Measurements from ENCODE around the gene FAM13A. TPM values are rescaled to one million over a fixed set of nuclear protein-coding genes. Genes with fewer than 3 reads are reported as not detected.
A peak's percentile ranks its signal among the peaks of the same experiment; 100 is the strongest.
"Not testable (repeated sequence)": the region's sequence is repeated elsewhere in the genome, so short reads cannot be mapped to it uniquely, and the experiment has no call there.

Gene FAM13A
- total RNA-seq, 4 donors from 2014 or later: 58.6 to 365 (median 71.2) TPM

DNA sequence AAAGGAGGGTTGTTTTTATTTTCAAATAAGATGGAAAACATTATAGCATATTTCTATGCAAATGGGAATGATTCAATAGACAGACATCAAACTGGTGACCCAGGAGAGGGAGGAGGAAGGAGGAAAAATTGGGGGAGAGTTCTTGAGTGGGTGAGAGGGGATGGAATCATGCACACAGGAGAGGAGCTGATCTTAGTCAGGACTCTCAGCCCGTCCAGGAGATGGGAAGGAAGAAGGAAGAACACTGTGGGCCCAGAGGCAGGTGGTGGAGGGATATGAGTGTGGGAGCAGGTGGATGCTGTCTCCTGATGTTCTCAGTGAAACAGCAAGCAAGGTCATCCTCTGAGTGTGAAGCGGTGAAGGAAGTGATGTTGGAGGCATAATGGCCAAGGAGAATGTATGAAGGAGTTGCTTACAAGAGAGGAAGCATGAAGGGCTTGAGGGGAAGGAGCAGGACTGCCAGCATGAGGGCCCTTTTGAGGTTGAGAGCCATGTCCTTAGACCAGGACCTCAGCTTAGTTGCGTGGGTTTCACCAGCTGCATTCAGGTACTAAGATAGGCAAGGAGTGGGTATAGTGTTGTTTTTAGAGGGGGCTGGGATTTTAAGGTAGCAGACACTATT is 197.7 kb downstream of the FAM13A start:
- Histone ChIP-seq H3K36me3 (no peaks in the 10 kb centered on the region), H3K27me3 (no peaks in the 10 kb centered on the region), H3K4me1 (no peaks in the 10 kb centered on the region), H3K4me3 (no peak overlapping the region), H3K27ac (peak overlapping the region; percentile 3), H3K9me3 (no peaks in the 10 kb centered on the region)
- 86% methylated on average over 3 of the region's 3 CpGs for WGBS
- TF ChIP-seq EP300 (IDR thresholded peaks at IDR 0.05) (no peak), CTCF (IDR thresholded peaks at IDR 0.05) (no peak), POLR2A (IDR thresholded peaks at IDR 0.05) (no peak), POLR2AphosphoS5 (IDR thresholded peaks at IDR 0.05) (no peak)
- DNase-seq (ENCODE audit: low spot score in 2 of 2): no peak

DNA sequence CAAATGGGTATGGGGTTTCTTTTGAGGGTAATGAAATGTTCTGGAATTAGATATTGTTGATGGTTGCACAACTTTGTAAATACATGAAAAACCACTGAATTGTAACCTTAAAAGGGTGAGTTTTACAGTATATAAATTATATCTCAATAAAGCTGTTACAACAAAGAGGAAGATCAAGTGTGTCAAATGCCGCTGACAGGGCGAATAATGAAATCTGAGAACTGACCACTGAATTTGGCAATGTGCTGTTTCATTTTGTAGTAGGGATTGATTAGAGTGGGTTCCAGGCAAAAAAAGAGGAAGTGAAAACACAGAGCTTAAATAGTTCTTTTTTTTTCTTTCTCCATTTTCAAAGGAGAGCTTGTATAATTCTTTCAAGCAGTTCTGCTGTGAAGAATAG is 198.2 kb downstream of the FAM13A start:
- no peaks in the 10 kb centered on the region for H3K9me3 ChIP-seq
- 76% methylated on average over 2 of the region's 2 CpGs for WGBS
- H3K27ac ChIP-seq: no peak overlapping the region

DNA sequence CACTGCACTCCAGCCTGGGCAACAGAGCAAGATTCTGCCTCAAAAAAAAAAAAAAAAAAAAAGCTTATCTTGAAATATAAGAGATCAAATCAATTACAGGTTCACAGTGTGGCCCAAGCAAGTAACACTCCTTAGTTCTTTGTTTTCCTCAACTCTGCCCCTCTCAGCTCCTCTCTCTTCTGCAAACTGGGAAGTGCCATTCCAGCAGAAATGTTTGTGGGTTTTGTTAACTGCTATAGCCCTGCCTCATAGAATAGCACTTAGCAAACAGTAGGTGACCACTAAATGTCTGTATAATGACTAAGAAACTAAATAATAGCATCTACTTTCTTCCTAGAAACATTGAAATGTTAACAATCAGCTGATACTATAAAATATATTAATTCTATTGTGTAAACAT is 199.4 kb downstream of the FAM13A start:
- TF ChIP-seq CTCF (IDR thresholded peaks at IDR 0.05) (no peak), POLR2AphosphoS5 (IDR thresholded peaks at IDR 0.05) (no peak), EP300 (IDR thresholded peaks at IDR 0.05) (no peak), POLR2A (IDR thresholded peaks at IDR 0.05) (no peak)
- Histone ChIP-seq H3K27me3 (no peaks in the 10 kb centered on the region), H3K4me3 (no peak overlapping the region), H3K36me3 (no peaks in the 10 kb centered on the region), H3K4me1 (no peaks in the 10 kb centered on the region), H3K27ac (no peak overlapping the region), H3K9me3 (no peaks in the 10 kb centered on the region)
- DNase-seq (ENCODE audit: low spot score in 2 of 2): no peak

More for the DNA sequence above, 198.2 kb downstream of the FAM13A start:
- TF ChIP-seq CTCF (IDR thresholded peaks at IDR 0.05) (no peak), POLR2A (IDR thresholded peaks at IDR 0.05) (no peak), POLR2AphosphoS5 (IDR thresholded peaks at IDR 0.05) (no peak), EP300 (IDR thresholded peaks at IDR 0.05) (no peak)
- Histone ChIP-seq H3K27me3 (no peaks in the 10 kb centered on the region), H3K4me1 (no peaks in the 10 kb centered on the region), H3K4me3 (no peak overlapping the region), H3K36me3 (no peaks in the 10 kb centered on the region)
- no peak for DNase-seq (ENCODE audit: low spot score in 2 of 2)

DNA sequence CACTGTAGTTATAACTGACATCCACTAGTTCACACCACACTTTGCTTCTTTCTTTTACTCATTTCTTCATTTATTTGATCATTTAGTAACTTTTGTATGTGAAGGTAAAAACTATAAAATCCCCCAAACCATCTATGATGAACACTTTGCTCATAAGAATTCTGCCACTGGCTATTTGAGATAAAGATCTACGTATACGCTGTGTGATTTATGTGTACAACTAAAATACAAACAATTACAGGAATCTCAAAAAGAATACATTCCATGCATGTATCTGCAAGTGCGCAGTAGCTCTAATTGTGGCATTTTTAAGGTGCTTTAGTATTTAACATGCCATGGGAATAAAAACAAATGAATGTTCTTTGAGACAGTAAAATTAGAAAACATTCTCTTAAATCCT is 202.5 kb downstream of the FAM13A start:
- H3K27ac ChIP-seq: no peak overlapping the region

GRCh38 chr4:88853583-88853982 is 203.4 kb downstream of the FAM13A start:
- not testable (repeated sequence) for H3K4me3 ChIP-seq; H3K9me3 ChIP-seq; DNase-seq (ENCODE audit: low spot score in 2 of 2)

More for the DNA sequence above, 202.5 kb downstream of the FAM13A start:
- Histone ChIP-seq H3K27me3 (no peaks in the 10 kb centered on the region), H3K4me1 (no peaks in the 10 kb centered on the region), H3K4me3 (no peak overlapping the region), H3K9me3 (no peaks in the 10 kb centered on the region), H3K36me3 (no peaks in the 10 kb centered on the region)
- DNase-seq (ENCODE audit: low spot score in 2 of 2): no peak
- WGBS: 72% methylated on average over 3 of the region's 3 CpGs
- no peak for TF ChIP-seq POLR2A (IDR thresholded peaks at IDR 0.05)
- TF ChIP-seq CTCF (IDR thresholded peaks at IDR 0.05): no peak
- TF ChIP-seq POLR2AphosphoS5 (IDR thresholded peaks at IDR 0.05): no peak
- no peak for TF ChIP-seq EP300 (IDR thresholded peaks at IDR 0.05)

More at GRCh38 chr4:88853583-88853982, 203.4 kb downstream of the FAM13A start:
- not testable (repeated sequence) for H3K27me3 ChIP-seq, H3K27ac ChIP-seq, H3K4me1 ChIP-seq, H3K36me3 ChIP-seq
- 82% methylated on average over 3 of the region's 3 CpGs for WGBS

All from suprapubic skin (tissue), 4 donors.